H1 (cell line): Measurements from ENCODE around the gene FAHD1. TPM values are rescaled to one million over a fixed set of nuclear protein-coding genes. Genes with fewer than 3 reads are reported as not detected.

ENCODE experiments used
- CTCF ChIA-PET: fragments of 300-600 bp; sonication (Branson Sonifier 250); formaldehyde crosslinking; loops from one replicate; lab custom pipeline; 2021; ENCODE audit not compliant: partially characterized antibody; lab: Charles Lee
- POLR2A ChIA-PET: fragments of 300-600 bp; sonication (Branson Sonifier 250); formaldehyde crosslinking; loops from one replicate; lab custom pipeline; 2021; ENCODE audit warnings: inconsistent platforms; ENCODE audit not compliant: partially characterized antibody; lab: Charles Lee
- DNase-seq, 2 experiments: peaks; one replicate each; pipeline versions ENCODE4 v3.0.0 to v3.0.0-alpha.2; 2010 to 2022; ENCODE audit warnings: low spot score in 2 of 2, low read depth in 1 of 2, mixed read lengths in 1 of 2
- FAIRE-seq: peaks from 2 replicates; lab custom pipeline; 2011; peaks lifted over from hg19 to GRCh38; lab: Jason Lieb, UNC
- H2AFZ ChIP-seq: 2 replicates; pipeline ENCODE4 v1.8.1; 2012; ENCODE audit warnings: low read length, inconsistent platforms
- H2AK5ac ChIP-seq: 2 replicates; pipeline ENCODE4 v1.6.1; 2013; ENCODE audit warnings: low read depth, low read length
- H2BK120ac ChIP-seq: replicated peaks from 2 replicates; pipeline ENCODE3; 2013; ENCODE audit warnings: low read depth, low read length, inconsistent platforms
- H2BK12ac ChIP-seq: 2 replicates; pipeline ENCODE4 v1.6.1; 2013; ENCODE audit warnings: low read depth, low read length
- H2BK15ac ChIP-seq: 2 replicates; pipeline ENCODE4 v1.6.1; 2013; ENCODE audit warnings: low read length
- H2BK20ac ChIP-seq: 2 replicates; pipeline ENCODE4 v1.6.1; 2013; ENCODE audit warnings: low read length
- H2BK5ac ChIP-seq: 2 replicates; pipeline ENCODE4 v1.6.1; 2013; ENCODE audit warnings: low read depth, low read length
- H3K14ac ChIP-seq: 2 replicates; pipeline ENCODE4 v1.6.1; 2013; ENCODE audit warnings: inconsistent platforms; ENCODE audit not compliant: insufficient read length
- H3K18ac ChIP-seq: 2 replicates; pipeline ENCODE4 v1.6.1; 2013; ENCODE audit warnings: low read length; ENCODE audit errors: extremely low read depth
- H3K23ac ChIP-seq: 2 replicates; pipeline ENCODE4 v1.6.1; 2013; ENCODE audit warnings: inconsistent platforms; ENCODE audit not compliant: insufficient read length
- H3K23me2 ChIP-seq: 2 replicates; pipeline ENCODE4 v1.6.1; 2013; ENCODE audit warnings: low read depth, low read length
- H3K27ac ChIP-seq: 2 replicates; pipeline ENCODE4 v1.6.1; 2011; ENCODE audit warnings: low read depth, low read length, inconsistent platforms
- H3K27me3 ChIP-seq, 4 experiments: replicated peaks in 1 of 4; 1 replicate in 1 of 4; 2 replicates in 3 of 4; pipeline versions ENCODE4 v1.6.1 to v1.8.1; 2011 to 2013; ENCODE audit warnings: low read length in 3 of 4, mild to moderate bottlenecking in 3 of 4, inconsistent platforms in 2 of 4, mixed read lengths in 2 of 4, moderate library complexity in 1 of 4; ENCODE audit not compliant: control insufficient read depth in 3 of 4, insufficient read depth in 3 of 4; ENCODE audit errors: extremely low read depth in 1 of 4
- H3K36me3 ChIP-seq, 4 experiments: 2 replicates each; pipeline versions ENCODE4 v1.6.1 to v1.8.1; 2011 to 2013; ENCODE audit warnings: mild to moderate bottlenecking in 4 of 4, low read length in 3 of 4, moderate library complexity in 2 of 4, control low read depth in 1 of 4, inconsistent platforms in 1 of 4; ENCODE audit not compliant: insufficient read depth in 4 of 4, control insufficient read depth in 2 of 4
- H3K4ac ChIP-seq: replicated peaks from 2 replicates; pipeline ENCODE3; 2013; ENCODE audit warnings: low read length, low read depth, mixed read lengths, inconsistent platforms; ENCODE audit not compliant: insufficient read length
- H3K4me1 ChIP-seq, 4 experiments: replicated peaks in 1 of 4; 1 replicate in 1 of 4; 2 replicates in 3 of 4; pipeline versions ENCODE4 v1.6.1 to v1.8.1; 2011 to 2013; ENCODE audit warnings: low read length in 3 of 4, inconsistent platforms in 2 of 4, mixed read lengths in 1 of 4; ENCODE audit not compliant: insufficient read depth in 4 of 4, control insufficient read depth in 3 of 4
- H3K4me2 ChIP-seq, 2 experiments: 2 replicates each; pipeline versions ENCODE4 v1.6.1 to v1.8.1; 2011 to 2013; ENCODE audit warnings: low read depth in 2 of 2, low read length in 2 of 2, control low read depth in 1 of 2, inconsistent platforms in 1 of 2, mild to moderate bottlenecking in 1 of 2; ENCODE audit not compliant: insufficient read depth in 1 of 2
- H3K4me3 ChIP-seq, 4 experiments: fragments of 200-600, 300-600 bp in 1 of 4; sonication (generic), shearing (Covaris generic), sonication (Bioruptor Twin) in 1 of 4; 2 replicates each; pipeline versions ENCODE4 v1.5.1 to v1.8.1; 2011 to 2016; ENCODE audit warnings: low read length in 4 of 4, low read depth in 3 of 4, control low read depth in 2 of 4, inconsistent platforms in 2 of 4, mild to moderate bottlenecking in 2 of 4, mixed read lengths in 1 of 4, moderate library complexity in 1 of 4; ENCODE audit not compliant: insufficient read depth in 2 of 4; ENCODE audit errors: extremely low read depth in 1 of 4
- H3K56ac ChIP-seq: replicated peaks from 2 replicates; pipeline ENCODE3; 2013; ENCODE audit warnings: low read depth, mild to moderate bottlenecking, mixed read lengths, low read length, inconsistent platforms; ENCODE audit not compliant: insufficient read length
- H3K79me1 ChIP-seq: 2 replicates; pipeline ENCODE4 v1.6.1; 2013; ENCODE audit warnings: low read depth, low read length, control low read depth
- H3K79me2 ChIP-seq, 2 experiments: 2 replicates each; pipeline versions ENCODE4 v1.6.1 to v1.8.1; 2012 to 2013; ENCODE audit warnings: low read length in 2 of 2, mild to moderate bottlenecking in 2 of 2, inconsistent platforms in 1 of 2; ENCODE audit not compliant: insufficient read depth in 2 of 2, control insufficient read depth in 1 of 2
- H3K9ac ChIP-seq, 4 experiments: replicated peaks in 1 of 4; 1 replicate in 1 of 4; 2 replicates in 3 of 4; pipeline versions ENCODE4 v1.6.1 to v1.8.1; 2011 to 2013; ENCODE audit warnings: low read depth in 3 of 4, low read length in 3 of 4, control low read depth in 2 of 4, mild to moderate bottlenecking in 2 of 4, moderate library complexity in 2 of 4, inconsistent platforms in 1 of 4; ENCODE audit errors: extremely low read depth in 1 of 4
- H3K9me3 ChIP-seq, 2 experiments: 2 replicates each; pipeline versions ENCODE4 v1.6.1 to v1.8.1; 2012 to 2013; ENCODE audit warnings: mild to moderate bottlenecking in 2 of 2, moderate library complexity in 2 of 2, control low read depth in 1 of 2, inconsistent platforms in 1 of 2, low read depth in 1 of 2, low read length in 1 of 2, mixed read lengths in 1 of 2; ENCODE audit not compliant: insufficient read depth in 2 of 2
- H4K20me1 ChIP-seq, 2 experiments: replicated peaks in 1 of 2; 2 replicates each; pipeline versions ENCODE3 to v1.8.1; 2011 to 2013; ENCODE audit warnings: inconsistent platforms in 2 of 2, low read length in 2 of 2, mild to moderate bottlenecking in 1 of 2; ENCODE audit not compliant: insufficient read depth in 2 of 2, control insufficient read depth in 1 of 2
- H4K5ac ChIP-seq: 2 replicates; pipeline ENCODE4 v1.6.1; 2013; ENCODE audit warnings: low read length, low read depth, mixed read lengths, inconsistent platforms; ENCODE audit not compliant: insufficient read length
- H4K8ac ChIP-seq: 2 replicates; pipeline ENCODE4 v1.8.0; 2013; ENCODE audit warnings: mild to moderate bottlenecking, moderate library complexity, low read length, inconsistent platforms; ENCODE audit not compliant: insufficient read depth; ENCODE audit errors: extremely low read depth
- H4K91ac ChIP-seq: replicated peaks from 2 replicates; pipeline ENCODE3; 2013; ENCODE audit warnings: low read length, mixed read lengths, inconsistent platforms; ENCODE audit not compliant: insufficient read length
- CEBPB ChIP-seq: IDR thresholded peaks from 2 replicates; pipeline ENCODE4 v1.6.1; 2012; ENCODE audit warnings: low read depth, low read length
- CREB1 ChIP-seq: IDR thresholded peaks from 2 replicates; pipeline ENCODE4 v1.6.1; 2012; ENCODE audit warnings: inconsistent platforms
- PHF8 ChIP-seq: fragments of 200-600 bp; sonication (generic); conservative IDR thresholded peaks from 2 replicates; pipeline ENCODE4 v1.7.1; 2012; ENCODE audit warnings: low read depth, mild to moderate bottlenecking, inconsistent platforms, low read length, moderate library complexity
- POLR2A ChIP-seq, 2 experiments: IDR thresholded peaks; 1 replicate in 1 of 2; 2 replicates in 1 of 2; pipeline ENCODE4 v1.6.1; 2011; ENCODE audit warnings: low read depth in 2 of 2, low read length in 2 of 2, mild to moderate bottlenecking in 2 of 2; ENCODE audit errors: control extremely low read depth in 1 of 2
- RXRA ChIP-seq: IDR thresholded peaks from 2 replicates; pipeline ENCODE4 v1.6.1; 2011; ENCODE audit warnings: low read depth, mild to moderate bottlenecking, low read length, moderate library complexity; ENCODE audit not compliant: insufficient read depth
- WGBS, 2 experiments: shearing (Covaris generic) in 1 of 2; methylation state at CpG; one replicate each; pipeline versions ENCODE4 v1.1.6 to v1.1.7; 2013 to 2015; ENCODE audit warnings: low lambda C conversion rate in 2 of 2, mixed read lengths in 2 of 2, inconsistent platforms in 1 of 2, low coverage in 1 of 2, missing lambda C conversion rate in 1 of 2; ENCODE audit not compliant: insufficient replicate concordance in 2 of 2, insufficient coverage in 1 of 2, insufficient read length in 1 of 2; ENCODE audit errors: extremely low coverage in 1 of 2, missing lambda C conversion rate in 1 of 2; 5-methylcytosine and 5-hydroxymethylcytosine counted together
- polyA plus RNA-seq, 7 experiments: library from polyadenylated mRNA; depleted of rRNA in 3 of 7; stranded (reverse) in 5 of 7; unstranded in 2 of 7; fragments of >200 nt in 5 of 7; fragments of 200-250 nt in 2 of 7; gene quantifications; 1 replicate in 5 of 7; 2 replicates in 1 of 7; 4 replicates in 1 of 7; pipeline versions ENCODE4 v1.2.1 to v1.2.3, GENCODE V29; 2011 to 2013; ENCODE audit warnings: missing spikeins in 2 of 7, mixed read lengths in 2 of 7
- total RNA-seq: library from RNA; stranded (reverse); fragmentation: NEBNext Ultra II Directional; extraction: Animal tissue kit (Norgen Biotek cat#: 25700); gene quantifications from 2 replicates; pipeline ENCODE4 v1.2.1, GENCODE V29; 2021

Gene FAHD1
- total and polyA plus RNA-seq, 2 of the 8 experiments (the other 6 are each of a cell fraction or from before 2014, with no cell fraction given) = 20.4 to 31.9 TPM

DNA sequence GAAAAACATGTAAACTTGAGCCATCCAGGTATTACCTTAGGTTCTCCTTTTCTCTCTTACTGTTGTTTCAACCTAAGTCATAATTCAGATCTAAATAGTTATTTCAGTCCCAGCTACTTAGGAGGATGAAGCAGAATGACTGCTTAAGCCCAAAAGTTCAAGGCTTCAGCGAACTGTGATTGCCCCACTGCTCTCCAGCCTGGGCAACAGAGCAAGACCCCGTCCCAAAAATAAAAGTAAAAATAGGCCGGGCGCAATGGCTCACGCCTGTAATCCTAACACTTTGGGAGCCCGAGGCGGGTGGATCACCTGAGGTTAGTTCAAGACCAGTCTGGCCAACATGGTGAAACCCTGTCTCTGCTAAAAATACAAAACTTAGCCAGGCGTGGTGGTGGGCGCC, 35.4 kb downstream of the FAHD1 start:
- H2BK15ac ChIP-seq = no peak overlapping the region
- no peaks in the 10 kb centered on the region for H3K9me3 ChIP-seq
- no peak overlapping the region for H2BK5ac ChIP-seq
- no peak overlapping the region for H3K18ac ChIP-seq
- no peak overlapping the region for H2BK20ac ChIP-seq
- H4K91ac ChIP-seq = no peak overlapping the region
- no peak overlapping the region for H3K9ac ChIP-seq
- no peaks in the 10 kb centered on the region for H3K79me1 ChIP-seq
- no peaks in the 10 kb centered on the region for H3K23me2 ChIP-seq
- CTCF ChIA-PET = interaction anchor here (0.6 to 6.6 kb wide), 16 partner anchors 8 to 1382 kb away, joined by 3 to 75 read pairs (median 4); no protein-coding TSS in a partner anchor
- H3K36me3 ChIP-seq = no peaks in the 10 kb centered on the region
- 87% methylated on average over 7 of the region's 9 CpGs; no CpG with 5 or more reads in 1 of the 2 experiments for WGBS, 2 experiments
- no peaks in the 10 kb centered on the region for H3K4me1 ChIP-seq
- H2BK12ac ChIP-seq = no peak overlapping the region
- H4K8ac ChIP-seq = no peak overlapping the region
- H3K4me3 ChIP-seq = no peak overlapping the region
- no peak overlapping the region for H3K4me2 ChIP-seq
- H2AK5ac ChIP-seq = no peak overlapping the region
- no peak overlapping the region for H3K56ac ChIP-seq
- H3K4ac ChIP-seq = no peak overlapping the region
- POLR2A ChIA-PET = interaction anchor here (1.2 to 2.6 kb wide), 2 partner anchors 99 to 102 kb away, joined by 3 to 8 read pairs; partner anchors contain the start of gene RPS2
- no peaks in the 10 kb centered on the region for H4K20me1 ChIP-seq
- TF ChIP-seq POLR2A (IDR thresholded peaks at IDR 0.05; ENCODE audit: control extremely low read depth in 1 of 2, low read depth in 2 of 2, low read length in 2 of 2) (no peak), RXRA (no peak), CREB1 (no peak), CEBPB (no peak), PHF8 (no peak)
- FAIRE-seq (no peak), DNase-seq (no peak)
- H2BK120ac ChIP-seq = no peak overlapping the region
- no peak overlapping the region for H3K14ac ChIP-seq
- no peak overlapping the region for H2AFZ ChIP-seq
- peaks cover 0 to 6% (median 2%) of the 10 kb centered on the region in 4 experiments; a peak in 6 of 7 replicates for H3K27me3 ChIP-seq
- H4K5ac ChIP-seq = no peak overlapping the region
- H3K27ac ChIP-seq = no peak overlapping the region
- H3K23ac ChIP-seq = no peak overlapping the region
- H3K79me2 ChIP-seq = no peaks in the 10 kb centered on the region
